HepG2 (cell line): Measurements from ENCODE around the gene PLAGL2. TPM values are rescaled to one million over a fixed set of nuclear protein-coding genes. Genes with fewer than 3 reads are reported as not detected.

Experiments used
- ATAC-seq: fragments of 200-7000 bp; cut with Tn5 transposase; 3 replicates; pipeline ENCODE4 v1.9.1; 2020; ENCODE audit warnings: mild to moderate bottlenecking, moderate library complexity
- BruUV-seq: library from RNA; stranded (reverse); fragments of 400-500 nt; replicated peaks from 2 replicates; lab custom pipeline; 2021; lab: Mats Ljungman, UMichigan
- CTCF ChIA-PET: fragments of 300-600 bp; formaldehyde crosslinking; extraction: SDS; loops from one replicate; lab custom pipeline; 2021; ENCODE audit warnings: low total read pairs, inconsistent platforms, low intra/inter-chr PET ratio; lab: Yijun Ruan, JAX
- POLR2A ChIA-PET: fragments of 350-600 bp; sonication (Branson Sonifier 250); formaldehyde crosslinking; loops from one replicate; lab custom pipeline; 2020; ENCODE audit warnings: antibody characterized with exemption, inconsistent platforms; lab: Yijun Ruan, JAX
- DNase-seq: peaks from one replicate; pipeline ENCODE4 v3.0.0-alpha.2; 2015; ENCODE audit warnings: low spot score
- FAIRE-seq: peaks from 3 replicates; lab custom pipeline; 2011; peaks lifted over from hg19 to GRCh38; lab: Jason Lieb, UNC
- H2AFZ ChIP-seq: one replicate; pipeline ENCODE4 v1.6.1; 2011; ENCODE audit warnings: low read length, inconsistent platforms
- H3K27ac ChIP-seq: fragments of 300-600 bp; 3 replicates; pipeline ENCODE4 v1.8.0; 2011; ENCODE audit warnings: mixed run types, mild to moderate bottlenecking, mixed read lengths, low read length, inconsistent platforms; ENCODE audit not compliant: insufficient read depth; ENCODE audit errors: extremely low read length
- H3K27me3 ChIP-seq, 2 experiments: fragments of 200-600 bp in 1 of 2; 2 replicates in 1 of 2; 3 replicates in 1 of 2; pipeline versions ENCODE4 v1.6.0 to v1.8.0; 2011; ENCODE audit warnings: low read length in 2 of 2, mild to moderate bottlenecking in 2 of 2, moderate library complexity in 2 of 2, inconsistent platforms in 1 of 2; ENCODE audit not compliant: insufficient read depth in 2 of 2, control insufficient read depth in 1 of 2
- H3K36me3 ChIP-seq, 2 experiments: fragments of 200-600 bp in 1 of 2; replicated peaks in 1 of 2; 2 replicates in 1 of 2; 3 replicates in 1 of 2; pipeline versions ENCODE4 v1.5.1 to v1.8.0; 2011; ENCODE audit warnings: low read length in 2 of 2, inconsistent platforms in 1 of 2; ENCODE audit not compliant: insufficient read depth in 2 of 2, control insufficient read depth in 1 of 2
- H3K4me1 ChIP-seq: 2 replicates; pipeline ENCODE4 v1.5.1; 2012; ENCODE audit warnings: low read length, inconsistent platforms; ENCODE audit not compliant: insufficient read depth
- H3K4me2 ChIP-seq: 2 replicates; pipeline ENCODE4 v1.6.0; 2011; ENCODE audit warnings: low read depth, low read length, inconsistent platforms
- H3K4me3 ChIP-seq, 3 experiments: fragments of 200-600 bp in 1 of 3; sonication (generic), shearing (Covaris generic) in 1 of 3; replicated peaks in 1 of 3; 2 replicates each; pipeline ENCODE4 v1.5.1; 2011 to 2016; ENCODE audit warnings: low read length in 3 of 3, inconsistent platforms in 2 of 3, low read depth in 2 of 3, mild to moderate bottlenecking in 2 of 3, control low read depth in 1 of 3, mixed read lengths in 1 of 3; ENCODE audit not compliant: insufficient read depth in 1 of 3
- H3K79me2 ChIP-seq: one replicate; pipeline ENCODE4 v1.6.1; 2011; ENCODE audit warnings: low read length, inconsistent platforms; ENCODE audit not compliant: insufficient read depth
- H3K9ac ChIP-seq: 2 replicates; pipeline ENCODE4 v1.6.0; 2011; ENCODE audit warnings: mild to moderate bottlenecking, low read depth, low read length, inconsistent platforms; ENCODE audit not compliant: insufficient read depth
- H3K9me3 ChIP-seq: 2 replicates; pipeline ENCODE4 v1.5.1; 2012; ENCODE audit warnings: mild to moderate bottlenecking, low read length
- H4K20me1 ChIP-seq: 2 replicates; pipeline ENCODE4 v1.6.0; 2011; ENCODE audit warnings: inconsistent platforms, mild to moderate bottlenecking, low read length, moderate library complexity; ENCODE audit not compliant: insufficient read depth
- AKAP8 ChIP-seq: sonication (generic); formaldehyde crosslinking; IDR thresholded peaks from 2 replicates; pipeline ENCODE4 v1.5.1; 2020; ENCODE audit warnings: mild to moderate bottlenecking, missing genetic modification reagents
- DNMT1 ChIP-seq: sonication (generic); formaldehyde crosslinking; IDR thresholded peaks from 2 replicates; pipeline ENCODE4 v1.5.1; 2020; ENCODE audit warnings: mild to moderate bottlenecking, missing genetic modification reagents
- HDAC2 ChIP-seq: sonication (generic); formaldehyde crosslinking; IDR thresholded peaks from 2 replicates; pipeline ENCODE4 v1.4.0; 2020; ENCODE audit warnings: missing genetic modification reagents
- NFE2L2 ChIP-seq: fragments of 150-350 bp; IDR thresholded peaks from 2 replicates; pipeline ENCODE4 v1.6.1; 2014; ENCODE audit warnings: low read length
- PHF8 ChIP-seq: sonication (generic); formaldehyde crosslinking; IDR thresholded peaks from 2 replicates; pipeline ENCODE4 v1.5.0; 2020; ENCODE audit warnings: missing genetic modification reagents
- REL ChIP-seq: sonication (generic); formaldehyde crosslinking; conservative IDR thresholded peaks from 2 replicates; pipeline ENCODE4 v1.8.0; 2022; ENCODE audit warnings: mild to moderate bottlenecking, missing genetic modification reagents, moderate library complexity
- SALL1 ChIP-seq: sonication (generic); formaldehyde crosslinking; IDR thresholded peaks from 2 replicates; pipeline ENCODE4 v1.8.0; 2022; ENCODE audit warnings: mild to moderate bottlenecking, missing genetic modification reagents
- SRY ChIP-seq: sonication (generic); formaldehyde crosslinking; IDR thresholded peaks from 2 replicates; pipeline ENCODE4 v1.8.0; 2022; ENCODE audit warnings: mild to moderate bottlenecking, missing genetic modification reagents
- WGBS: methylation state at CpG from one replicate; pipeline ENCODE4 v1.1.6; 2017; ENCODE audit warnings: low lambda C conversion rate; 5-methylcytosine and 5-hydroxymethylcytosine counted together
- in situ Hi-C: cut with HindIII; loops from 2 replicates; pipeline ENCODE4 v1.10.0; 2017; ENCODE audit warnings: low pct_unique_long_range_greater_than_20kb; ENCODE audit not compliant: extremely low pct_ligation_motif_present
- intact Hi-C: fragments of 100-400 bp; cut with micrococcal nuclease; formaldehyde crosslinking; loops from one replicate; pipeline ENCODE4 v1.10.0; 2022; ENCODE audit not compliant: unreplicated experiment
- polyA plus RNA-seq, 8 experiments: library from polyadenylated mRNA; depleted of rRNA in 3 of 8; stranded (reverse) in 7 of 8; unstranded in 1 of 8; fragments of >200 nt; fragmentation: Illumina TruSeq in 4 of 8; extraction: Trizol in 4 of 8; gene quantifications; 2 replicates each; pipeline versions ENCODE4 v1.2.1 to v1.2.3, GENCODE V29; 2011 to 2016; ENCODE audit warnings: low read depth in 4 of 8, missing spikeins in 1 of 8, mixed read lengths in 1 of 8; ENCODE audit not compliant: insufficient read depth in 1 of 8
- total RNA-seq, 5 experiments: library from RNA; depleted of rRNA; stranded (reverse); fragments of >200 nt; fragmentation: Illumina TruSeq; extraction: Trizol; gene quantifications; 2 replicates each; pipeline ENCODE4 v1.2.3, GENCODE V29; 2016; ENCODE audit warnings: low read depth in 1 of 5
- TF ChIP-seq, protein P1 (sequence below): sonication (generic); formaldehyde crosslinking; IDR thresholded peaks from 2 replicates; pipeline ENCODE4 v1.5.1; 2020; ENCODE audit warnings: mild to moderate bottlenecking, missing genetic modification reagents, moderate library complexity
- TF ChIP-seq, protein P2 (sequence below): sonication (generic); formaldehyde crosslinking; IDR thresholded peaks from 2 replicates; pipeline ENCODE4 v1.5.0; 2020; ENCODE audit warnings: mild to moderate bottlenecking, missing genetic modification reagents, borderline replicate concordance
- TF ChIP-seq, protein P3 (sequence below): sonication (generic); formaldehyde crosslinking; IDR thresholded peaks from 2 replicates; pipeline ENCODE4 v1.4.0; 2020; ENCODE audit warnings: missing genetic modification reagents

Gene PLAGL2
- total and polyA plus RNA-seq, 2 of the 13 experiments (the other 11 are each of a cell fraction or from before 2014, with no cell fraction given): 15.2 to 15.3 TPM

DNA sequence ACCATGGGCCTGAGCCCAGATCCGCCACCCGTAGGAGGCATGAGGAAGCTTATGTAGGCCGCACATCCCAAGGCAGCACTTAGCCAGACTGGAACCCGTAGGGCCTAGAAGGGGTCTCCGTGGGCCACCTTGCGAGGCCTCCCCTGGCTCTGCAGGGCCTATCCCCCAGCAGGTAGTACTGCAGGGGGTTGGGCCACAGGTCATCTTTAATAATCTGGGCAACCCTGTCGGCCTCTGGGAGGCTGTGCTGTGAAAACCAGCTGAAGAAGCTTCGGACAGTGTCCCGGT, 18.5 kb downstream of the PLAGL2 start:
- peak; percentile 15 for ATAC-seq

More for the DNA sequence above, 18.5 kb downstream of the PLAGL2 start:
- no peaks in the 10 kb centered on the region for H3K79me2 ChIP-seq
- H3K4me1 ChIP-seq: peaks cover 22% of the 10 kb centered on the region
- FAIRE-seq (no peak), DNase-seq (no peak)
- POLR2A ChIA-PET: no interaction called here
- H3K9ac ChIP-seq: no peak overlapping the region
- no peak overlapping the region for H3K27ac ChIP-seq
- H3K27me3 ChIP-seq: no peaks in the 10 kb centered on the region
- 98% methylated on average over 5 of the region's 9 CpGs for WGBS
- H3K4me3 ChIP-seq: no peak overlapping the region
- peaks cover 5 to 12% of the 10 kb centered on the region in 2 experiments; a peak in 4 of 5 replicates for H3K36me3 ChIP-seq
- H3K9me3 ChIP-seq: no peaks in the 10 kb centered on the region
- H4K20me1 ChIP-seq: no peaks in the 10 kb centered on the region
- H2AFZ ChIP-seq: no peak overlapping the region
- BruUV-seq: no TSS peak
- H3K4me2 ChIP-seq: no peak overlapping the region
- CTCF ChIA-PET: no interaction called here
- 0 out of 2 replicates have a peak, but pooled peaks have one; percentile 14 for TF ChIP-seq DNMT1 (CRISPR knock-in tag)
- TF ChIP-seq HDAC2 (CRISPR knock-in tag): no peak
- TF ChIP-seq, protein P1, sequence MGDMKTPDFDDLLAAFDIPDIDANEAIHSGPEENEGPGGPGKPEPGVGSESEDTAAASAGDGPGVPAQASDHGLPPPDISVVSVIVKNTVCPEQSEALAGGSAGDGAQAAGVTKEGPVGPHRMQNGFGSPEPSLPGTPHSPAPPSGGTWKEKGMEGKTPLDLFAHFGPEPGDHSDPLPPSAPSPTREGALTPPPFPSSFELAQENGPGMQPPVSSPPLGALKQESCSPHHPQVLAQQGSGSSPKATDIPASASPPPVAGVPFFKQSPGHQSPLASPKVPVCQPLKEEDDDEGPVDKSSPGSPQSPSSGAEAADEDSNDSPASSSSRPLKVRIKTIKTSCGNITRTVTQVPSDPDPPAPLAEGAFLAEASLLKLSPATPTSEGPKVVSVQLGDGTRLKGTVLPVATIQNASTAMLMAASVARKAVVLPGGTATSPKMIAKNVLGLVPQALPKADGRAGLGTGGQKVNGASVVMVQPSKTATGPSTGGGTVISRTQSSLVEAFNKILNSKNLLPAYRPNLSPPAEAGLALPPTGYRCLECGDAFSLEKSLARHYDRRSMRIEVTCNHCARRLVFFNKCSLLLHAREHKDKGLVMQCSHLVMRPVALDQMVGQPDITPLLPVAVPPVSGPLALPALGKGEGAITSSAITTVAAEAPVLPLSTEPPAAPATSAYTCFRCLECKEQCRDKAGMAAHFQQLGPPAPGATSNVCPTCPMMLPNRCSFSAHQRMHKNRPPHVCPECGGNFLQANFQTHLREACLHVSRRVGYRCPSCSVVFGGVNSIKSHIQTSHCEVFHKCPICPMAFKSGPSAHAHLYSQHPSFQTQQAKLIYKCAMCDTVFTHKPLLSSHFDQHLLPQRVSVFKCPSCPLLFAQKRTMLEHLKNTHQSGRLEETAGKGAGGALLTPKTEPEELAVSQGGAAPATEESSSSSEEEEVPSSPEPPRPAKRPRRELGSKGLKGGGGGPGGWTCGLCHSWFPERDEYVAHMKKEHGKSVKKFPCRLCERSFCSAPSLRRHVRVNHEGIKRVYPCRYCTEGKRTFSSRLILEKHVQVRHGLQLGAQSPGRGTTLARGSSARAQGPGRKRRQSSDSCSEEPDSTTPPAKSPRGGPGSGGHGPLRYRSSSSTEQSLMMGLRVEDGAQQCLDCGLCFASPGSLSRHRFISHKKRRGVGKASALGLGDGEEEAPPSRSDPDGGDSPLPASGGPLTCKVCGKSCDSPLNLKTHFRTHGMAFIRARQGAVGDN (CRISPR knock-in tag): 0 out of 2 replicates have a peak, but pooled peaks have one; percentile 26
- TF ChIP-seq, protein P2, sequence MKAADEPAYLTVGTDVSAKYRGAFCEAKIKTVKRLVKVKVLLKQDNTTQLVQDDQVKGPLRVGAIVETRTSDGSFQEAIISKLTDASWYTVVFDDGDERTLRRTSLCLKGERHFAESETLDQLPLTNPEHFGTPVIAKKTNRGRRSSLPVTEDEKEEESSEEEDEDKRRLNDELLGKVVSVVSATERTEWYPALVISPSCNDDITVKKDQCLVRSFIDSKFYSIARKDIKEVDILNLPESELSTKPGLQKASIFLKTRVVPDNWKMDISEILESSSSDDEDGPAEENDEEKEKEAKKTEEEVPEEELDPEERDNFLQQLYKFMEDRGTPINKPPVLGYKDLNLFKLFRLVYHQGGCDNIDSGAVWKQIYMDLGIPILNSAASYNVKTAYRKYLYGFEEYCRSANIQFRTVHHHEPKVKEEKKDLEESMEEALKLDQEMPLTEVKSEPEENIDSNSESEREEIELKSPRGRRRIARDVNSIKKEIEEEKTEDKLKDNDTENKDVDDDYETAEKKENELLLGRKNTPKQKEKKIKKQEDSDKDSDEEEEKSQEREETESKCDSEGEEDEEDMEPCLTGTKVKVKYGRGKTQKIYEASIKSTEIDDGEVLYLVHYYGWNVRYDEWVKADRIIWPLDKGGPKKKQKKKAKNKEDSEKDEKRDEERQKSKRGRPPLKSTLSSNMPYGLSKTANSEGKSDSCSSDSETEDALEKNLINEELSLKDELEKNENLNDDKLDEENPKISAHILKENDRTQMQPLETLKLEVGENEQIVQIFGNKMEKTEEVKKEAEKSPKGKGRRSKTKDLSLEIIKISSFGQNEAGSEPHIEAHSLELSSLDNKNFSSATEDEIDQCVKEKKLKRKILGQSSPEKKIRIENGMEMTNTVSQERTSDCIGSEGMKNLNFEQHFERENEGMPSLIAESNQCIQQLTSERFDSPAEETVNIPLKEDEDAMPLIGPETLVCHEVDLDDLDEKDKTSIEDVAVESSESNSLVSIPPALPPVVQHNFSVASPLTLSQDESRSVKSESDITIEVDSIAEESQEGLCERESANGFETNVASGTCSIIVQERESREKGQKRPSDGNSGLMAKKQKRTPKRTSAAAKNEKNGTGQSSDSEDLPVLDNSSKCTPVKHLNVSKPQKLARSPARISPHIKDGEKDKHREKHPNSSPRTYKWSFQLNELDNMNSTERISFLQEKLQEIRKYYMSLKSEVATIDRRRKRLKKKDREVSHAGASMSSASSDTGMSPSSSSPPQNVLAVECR (CRISPR knock-in tag): 0 out of 2 replicates have a peak, but pooled peaks have one; percentile 30
- no peak for TF ChIP-seq SALL1
- TF ChIP-seq NFE2L2: no peak
- TF ChIP-seq, protein P3, sequence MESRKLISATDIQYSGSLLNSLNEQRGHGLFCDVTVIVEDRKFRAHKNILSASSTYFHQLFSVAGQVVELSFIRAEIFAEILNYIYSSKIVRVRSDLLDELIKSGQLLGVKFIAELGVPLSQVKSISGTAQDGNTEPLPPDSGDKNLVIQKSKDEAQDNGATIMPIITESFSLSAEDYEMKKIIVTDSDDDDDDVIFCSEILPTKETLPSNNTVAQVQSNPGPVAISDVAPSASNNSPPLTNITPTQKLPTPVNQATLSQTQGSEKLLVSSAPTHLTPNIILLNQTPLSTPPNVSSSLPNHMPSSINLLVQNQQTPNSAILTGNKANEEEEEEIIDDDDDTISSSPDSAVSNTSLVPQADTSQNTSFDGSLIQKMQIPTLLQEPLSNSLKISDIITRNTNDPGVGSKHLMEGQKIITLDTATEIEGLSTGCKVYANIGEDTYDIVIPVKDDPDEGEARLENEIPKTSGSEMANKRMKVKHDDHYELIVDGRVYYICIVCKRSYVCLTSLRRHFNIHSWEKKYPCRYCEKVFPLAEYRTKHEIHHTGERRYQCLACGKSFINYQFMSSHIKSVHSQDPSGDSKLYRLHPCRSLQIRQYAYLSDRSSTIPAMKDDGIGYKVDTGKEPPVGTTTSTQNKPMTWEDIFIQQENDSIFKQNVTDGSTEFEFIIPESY (CRISPR knock-in tag): peak; percentile 96
- no peak for TF ChIP-seq SRY
- TF ChIP-seq AKAP8 (CRISPR knock-in tag): 0 out of 2 replicates have a peak, but pooled peaks have one; percentile 12
- peak; percentile 12; the same call in 1 of the 2 replicates for TF ChIP-seq PHF8
- TF ChIP-seq REL (CRISPR knock-in tag): no peak
- intact Hi-C loops (no loop called here), in situ Hi-C loops (no loop called here)
